Measurements from ENCODE around the gene SLC12A8.

DNA sequence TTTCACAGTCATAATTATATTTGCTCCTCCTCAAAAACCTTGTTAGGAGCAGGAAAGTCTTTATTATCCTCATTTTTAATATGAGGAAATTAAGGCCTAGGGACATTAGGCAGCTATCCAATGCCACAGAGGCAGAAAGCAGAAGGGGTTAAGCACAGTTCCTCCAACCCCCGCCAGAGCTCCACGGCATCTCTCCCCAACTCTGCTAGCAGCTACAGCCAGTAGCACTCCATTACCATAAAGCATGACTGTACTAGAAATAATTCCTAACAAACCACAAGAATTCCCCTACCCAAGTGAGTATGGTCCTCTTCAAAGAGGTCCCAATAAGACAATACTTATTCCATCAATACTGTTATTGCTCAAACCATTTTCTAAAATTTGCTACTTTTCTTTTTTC is 166.6 kb downstream of the SLC12A8 start:
- TF ChIP-seq, protein P1, sequence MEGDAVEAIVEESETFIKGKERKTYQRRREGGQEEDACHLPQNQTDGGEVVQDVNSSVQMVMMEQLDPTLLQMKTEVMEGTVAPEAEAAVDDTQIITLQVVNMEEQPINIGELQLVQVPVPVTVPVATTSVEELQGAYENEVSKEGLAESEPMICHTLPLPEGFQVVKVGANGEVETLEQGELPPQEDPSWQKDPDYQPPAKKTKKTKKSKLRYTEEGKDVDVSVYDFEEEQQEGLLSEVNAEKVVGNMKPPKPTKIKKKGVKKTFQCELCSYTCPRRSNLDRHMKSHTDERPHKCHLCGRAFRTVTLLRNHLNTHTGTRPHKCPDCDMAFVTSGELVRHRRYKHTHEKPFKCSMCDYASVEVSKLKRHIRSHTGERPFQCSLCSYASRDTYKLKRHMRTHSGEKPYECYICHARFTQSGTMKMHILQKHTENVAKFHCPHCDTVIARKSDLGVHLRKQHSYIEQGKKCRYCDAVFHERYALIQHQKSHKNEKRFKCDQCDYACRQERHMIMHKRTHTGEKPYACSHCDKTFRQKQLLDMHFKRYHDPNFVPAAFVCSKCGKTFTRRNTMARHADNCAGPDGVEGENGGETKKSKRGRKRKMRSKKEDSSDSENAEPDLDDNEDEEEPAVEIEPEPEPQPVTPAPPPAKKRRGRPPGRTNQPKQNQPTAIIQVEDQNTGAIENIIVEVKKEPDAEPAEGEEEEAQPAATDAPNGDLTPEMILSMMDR (conservative IDR thresholded peaks at IDR 0.05 in 1 of 2, IDR thresholded peaks at IDR 0.05 in 1 of 2; ENCODE audit: low read depth in 1 of 2, low read length in 2 of 2) = peak; percentile 32 to 58
- no peak for TF ChIP-seq EZH2 (IDR thresholded peaks at IDR 0.05; ENCODE audit: low read length, missing control alignments)
